NCI-H2107 treated with DMSO at 0.1 percent for 48 hours (cell line): Measurements from ENCODE around the gene ARAP2.

Experiments
- DNase-seq: peaks from one replicate; lab custom pipeline; 2025; ENCODE audit not compliant: unreplicated experiment; lab: John Stamatoyannopoulos, UW

Gene ARAP2

DNA sequence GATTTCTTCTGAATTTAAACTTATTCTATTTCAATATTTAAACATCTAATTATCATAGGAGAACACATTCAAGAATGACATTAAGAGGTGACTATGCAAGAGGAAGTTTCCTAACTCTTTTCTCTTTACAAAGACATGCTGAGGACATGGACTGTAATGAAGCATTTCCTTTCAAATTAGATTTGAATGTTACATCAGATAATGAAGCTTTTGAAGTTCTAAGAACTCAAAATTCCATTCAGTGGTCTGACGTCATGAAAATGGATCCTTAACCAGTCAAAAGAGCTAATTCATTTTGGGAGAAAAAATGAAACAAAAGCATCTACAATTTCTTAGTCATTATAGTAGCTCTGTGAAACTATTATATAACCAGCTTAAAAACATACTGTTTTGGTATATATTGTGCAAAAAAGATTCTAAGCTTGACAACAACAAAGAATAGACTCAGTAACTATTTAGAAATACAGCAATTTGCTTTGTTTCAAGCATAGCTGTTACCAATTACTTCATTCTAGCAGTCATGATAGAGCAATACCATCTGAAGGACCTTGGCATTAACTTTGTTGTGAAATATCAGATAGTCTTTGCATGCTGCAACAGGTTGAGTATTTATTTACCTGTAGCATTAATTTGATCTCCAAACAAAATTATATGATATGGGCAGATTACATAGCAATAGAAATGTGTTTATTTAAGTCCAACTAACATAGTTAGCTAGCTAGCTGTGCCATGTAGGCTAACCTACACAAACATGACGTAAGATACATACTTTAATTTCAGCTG lies 23.4 kb upstream of the ARAP2 start:
- DNase-seq: no peak

- DNase-seq: no peak
Measured at GRCh38 chr4:36264207-36264826, 20.0 kb upstream of the ARAP2 start.

DNA sequence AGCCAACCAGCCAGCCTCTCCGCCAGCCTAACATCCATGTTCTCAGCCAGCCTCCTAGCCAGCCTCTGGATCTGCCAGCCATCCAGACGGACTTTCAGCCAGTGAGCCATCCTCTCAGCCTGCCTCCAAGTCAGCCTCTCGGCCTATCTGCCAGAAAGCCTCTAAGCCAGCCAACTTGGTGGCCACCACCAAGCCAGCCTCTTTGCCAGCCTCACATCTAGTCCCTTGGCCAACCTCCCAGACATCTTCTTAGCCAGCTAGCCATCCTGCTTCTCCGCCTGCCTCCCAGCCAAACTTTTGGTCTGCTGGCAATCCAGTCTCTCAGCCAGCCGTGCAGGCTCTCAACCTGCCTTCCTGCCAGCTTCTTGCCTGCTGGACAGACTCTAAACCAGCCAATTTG lies 16.4 kb upstream of the ARAP2 start:
- DNase-seq: no peak

- no peak for DNase-seq
Measured at GRCh38 chr4:36256398-36256891, 12.1 kb upstream of the ARAP2 start.

DNA sequence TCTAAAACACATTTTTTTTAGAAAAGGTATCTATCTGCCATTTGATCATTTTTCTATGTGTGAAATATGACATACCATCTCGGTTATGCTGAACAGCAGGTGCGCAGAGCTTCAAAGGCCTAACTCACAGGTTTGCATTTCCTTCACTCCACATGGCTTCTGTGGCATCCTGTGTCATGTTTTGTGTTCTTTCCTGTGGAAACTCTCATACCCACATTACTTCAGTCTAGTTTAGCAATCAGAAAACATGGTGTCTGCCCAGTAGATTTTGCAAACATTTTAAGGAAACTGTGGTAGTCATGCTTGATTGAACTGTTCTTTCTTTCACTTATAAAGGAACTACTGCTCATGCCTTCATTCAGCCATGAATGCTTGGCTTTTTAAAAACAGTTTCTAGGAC lies 11.3 kb upstream of the ARAP2 start:
- DNase-seq: no peak

- no peak for DNase-seq
Measured at GRCh38 chr4:36254371-36254770, 10.1 kb upstream of the ARAP2 start.

GRCh38 chr4:36251983-36252382 lies 7.7 kb upstream of the ARAP2 start:
- DNase-seq: no peak

DNA sequence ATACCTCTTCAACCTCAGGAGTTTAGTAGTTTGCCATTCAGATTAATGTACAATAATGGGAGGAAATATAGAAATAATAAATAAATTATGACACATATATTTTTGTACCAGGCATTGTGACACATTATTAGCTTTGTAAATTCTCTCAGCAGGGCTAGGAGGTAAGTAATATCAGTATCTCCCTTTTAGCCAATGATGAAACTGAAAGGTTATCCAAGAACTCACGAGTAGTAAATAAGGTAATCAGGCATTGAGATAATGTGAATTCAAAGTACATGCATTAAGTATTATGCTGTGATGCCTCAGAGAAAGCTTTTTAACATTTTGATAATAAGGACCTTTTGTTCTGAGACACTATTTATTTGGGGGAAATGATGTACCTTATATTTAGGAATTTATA lies 5.3 kb upstream of the ARAP2 start:
- no peak for DNase-seq

- no peak for DNase-seq
Measured at GRCh38 chr4:36243355-36244256, 708 bp downstream of the ARAP2 start.

DNA sequence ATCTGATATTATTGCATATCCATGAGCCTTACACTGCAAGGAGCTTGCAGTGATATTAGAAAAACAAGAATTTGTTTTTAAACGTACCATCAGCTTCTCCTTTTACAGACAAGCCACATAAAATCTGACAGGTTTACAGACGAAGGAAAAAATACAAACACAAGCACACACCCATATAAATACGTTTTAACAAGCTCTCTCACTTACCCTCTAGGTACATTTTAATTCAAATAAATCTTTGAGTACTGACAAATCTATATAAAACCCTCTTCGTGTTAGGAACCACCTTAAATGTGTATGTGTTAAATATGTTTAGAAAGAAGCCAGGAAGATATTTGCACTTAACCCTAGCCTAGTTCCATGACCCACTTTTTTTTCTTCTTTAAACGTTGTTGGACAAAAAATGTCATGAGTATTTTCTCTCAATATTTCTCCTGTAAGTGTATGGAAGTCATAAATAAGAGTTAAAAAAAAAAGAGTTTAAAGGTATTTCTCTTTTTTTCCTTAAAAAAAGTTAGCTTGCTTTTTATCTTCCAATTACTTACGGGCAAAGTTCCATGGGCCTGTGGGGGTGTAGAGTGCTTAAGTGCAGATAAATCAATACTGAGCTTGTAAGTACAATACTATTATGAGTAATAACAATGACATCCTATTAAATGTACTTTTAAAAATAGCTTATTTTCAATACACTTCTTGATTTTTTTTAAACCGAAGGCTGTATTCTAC lies 1.5 kb downstream of the ARAP2 start:
- DNase-seq: no peak

GRCh38 chr4:36241771-36242170 lies 2.5 kb downstream of the ARAP2 start:
- no peak for DNase-seq

GRCh38 chr4:36237366-36238313 lies 6.7 kb downstream of the ARAP2 start:
- no peak for DNase-seq

GRCh38 chr4:36236159-36236558 lies 8.2 kb downstream of the ARAP2 start:
- DNase-seq: no peak

- DNase-seq: no peak
Measured at GRCh38 chr4:36235306-36235705, 9.0 kb downstream of the ARAP2 start.

GRCh38 chr4:36233567-36234266 lies 10.6 kb downstream of the ARAP2 start:
- no peak for DNase-seq

- no peak for DNase-seq
Measured at GRCh38 chr4:36230534-36230933, 13.8 kb downstream of the ARAP2 start.

- DNase-seq: no peak
Measured at GRCh38 chr4:36227913-36228312, 16.4 kb downstream of the ARAP2 start.

- no peak for DNase-seq
Measured at GRCh38 chr4:36226430-36227227, 17.7 kb downstream of the ARAP2 start.
